ENCODE results near the gene CYSTM1. TPM values are rescaled to one million over a fixed set of nuclear protein-coding genes. Genes with fewer than 3 reads are reported as not detected.

CYSTM1 gene
- polyA plus RNA-seq, 1 donor from 2014 or later, result 6.6 TPM

DNA sequence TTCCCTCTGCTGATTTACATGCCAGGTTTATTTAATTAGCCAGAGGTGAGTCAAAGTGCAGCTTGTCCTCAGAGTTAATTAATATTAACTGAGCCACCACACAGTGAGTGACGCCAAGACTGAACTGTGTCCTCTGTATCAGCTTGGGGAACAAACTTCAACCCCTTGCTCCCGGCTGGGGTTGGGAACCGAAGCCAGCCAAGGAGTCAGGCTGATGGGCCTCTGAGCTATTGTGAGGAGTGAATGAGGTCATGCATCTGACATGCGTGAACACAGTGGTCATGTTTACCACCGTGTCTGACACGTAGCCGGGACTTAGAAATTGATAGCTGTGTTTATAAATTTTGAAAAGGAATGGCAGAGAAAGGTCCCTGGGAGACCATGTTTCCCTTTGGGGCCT is 32.1 kb upstream of the CYSTM1 start:
- no peak overlapping the region for H3K4me2 ChIP-seq (ENCODE audit: low read length)
- no peak overlapping the region for H3K9ac ChIP-seq (ENCODE audit: low read length)
- no peaks in the 10 kb centered on the region for H3K9me3 ChIP-seq (ENCODE audit: low read length)
- no peak overlapping the region for H3K4me3 ChIP-seq (ENCODE audit: low read length)
- H4K20me1 ChIP-seq (ENCODE audit: insufficient read depth), result no peaks in the 10 kb centered on the region
- TF ChIP-seq EP300 (conservative IDR thresholded peaks at IDR 0.05; ENCODE audit: poor library complexity, severe bottlenecking), result no peak
- TF ChIP-seq, protein P1, sequence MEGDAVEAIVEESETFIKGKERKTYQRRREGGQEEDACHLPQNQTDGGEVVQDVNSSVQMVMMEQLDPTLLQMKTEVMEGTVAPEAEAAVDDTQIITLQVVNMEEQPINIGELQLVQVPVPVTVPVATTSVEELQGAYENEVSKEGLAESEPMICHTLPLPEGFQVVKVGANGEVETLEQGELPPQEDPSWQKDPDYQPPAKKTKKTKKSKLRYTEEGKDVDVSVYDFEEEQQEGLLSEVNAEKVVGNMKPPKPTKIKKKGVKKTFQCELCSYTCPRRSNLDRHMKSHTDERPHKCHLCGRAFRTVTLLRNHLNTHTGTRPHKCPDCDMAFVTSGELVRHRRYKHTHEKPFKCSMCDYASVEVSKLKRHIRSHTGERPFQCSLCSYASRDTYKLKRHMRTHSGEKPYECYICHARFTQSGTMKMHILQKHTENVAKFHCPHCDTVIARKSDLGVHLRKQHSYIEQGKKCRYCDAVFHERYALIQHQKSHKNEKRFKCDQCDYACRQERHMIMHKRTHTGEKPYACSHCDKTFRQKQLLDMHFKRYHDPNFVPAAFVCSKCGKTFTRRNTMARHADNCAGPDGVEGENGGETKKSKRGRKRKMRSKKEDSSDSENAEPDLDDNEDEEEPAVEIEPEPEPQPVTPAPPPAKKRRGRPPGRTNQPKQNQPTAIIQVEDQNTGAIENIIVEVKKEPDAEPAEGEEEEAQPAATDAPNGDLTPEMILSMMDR (IDR thresholded peaks at IDR 0.05; ENCODE audit: poor library complexity, severe bottlenecking), result no peak
- TF ChIP-seq RAD21 (conservative IDR thresholded peaks at IDR 0.05), result no peak
- TF ChIP-seq REST (IDR thresholded peaks at IDR 0.05; ENCODE audit: borderline replicate concordance), result no peak
- no peak overlapping the region for H3K27ac ChIP-seq (ENCODE audit: low read length)
- H3K79me2 ChIP-seq (replicated peaks; ENCODE audit: insufficient read depth, low read length), result no peaks in the 10 kb centered on the region
- H3F3A ChIP-seq (ENCODE audit: insufficient read depth, low read length, poor library complexity, severe bottlenecking), result no peaks in the 10 kb centered on the region
- no peaks in the 10 kb centered on the region for H3K9me2 ChIP-seq (ENCODE audit: insufficient read depth, low read length)
- no peaks in the 10 kb centered on the region for H3K36me3 ChIP-seq (ENCODE audit: insufficient read depth, low read length)
- H3K27me3 ChIP-seq (ENCODE audit: insufficient read depth, low read depth, low read length), result peaks cover 33% of the 10 kb centered on the region
- H2AFZ ChIP-seq (ENCODE audit: low read depth, low read length), result no peak overlapping the region

- Histone ChIP-seq H3K27ac (ENCODE audit: low read length) (no peak overlapping the region), H3K79me2 (replicated peaks; ENCODE audit: insufficient read depth, low read length) (no peaks in the 10 kb centered on the region), H4K20me1 (ENCODE audit: insufficient read depth) (no peaks in the 10 kb centered on the region), H3K9ac (ENCODE audit: low read length) (no peak overlapping the region), H2AFZ (ENCODE audit: low read depth, low read length) (no peak overlapping the region), H3F3A (ENCODE audit: insufficient read depth, low read length, poor library complexity, severe bottlenecking) (no peaks in the 10 kb centered on the region), H3K4me2 (ENCODE audit: low read length) (no peak overlapping the region), H3K36me3 (ENCODE audit: insufficient read depth, low read length) (no peaks in the 10 kb centered on the region), H3K9me3 (ENCODE audit: low read length) (no peaks in the 10 kb centered on the region), H3K9me2 (ENCODE audit: insufficient read depth, low read length) (no peaks in the 10 kb centered on the region), H3K4me3 (ENCODE audit: low read length) (no peak overlapping the region), H3K27me3 (ENCODE audit: insufficient read depth, low read depth, low read length) (peaks cover 41% of the 10 kb centered on the region)
- no peak for TF ChIP-seq EP300 (conservative IDR thresholded peaks at IDR 0.05; ENCODE audit: poor library complexity, severe bottlenecking)
- no peak for TF ChIP-seq REST (IDR thresholded peaks at IDR 0.05; ENCODE audit: borderline replicate concordance)
Observed at GRCh38 chr5:140143521-140144258, 31.3 kb upstream of the CYSTM1 start.

All from neural cell (in vitro differentiated cells).